ENCODE results near the gene CHD3.

CHD3 gene

DNA sequence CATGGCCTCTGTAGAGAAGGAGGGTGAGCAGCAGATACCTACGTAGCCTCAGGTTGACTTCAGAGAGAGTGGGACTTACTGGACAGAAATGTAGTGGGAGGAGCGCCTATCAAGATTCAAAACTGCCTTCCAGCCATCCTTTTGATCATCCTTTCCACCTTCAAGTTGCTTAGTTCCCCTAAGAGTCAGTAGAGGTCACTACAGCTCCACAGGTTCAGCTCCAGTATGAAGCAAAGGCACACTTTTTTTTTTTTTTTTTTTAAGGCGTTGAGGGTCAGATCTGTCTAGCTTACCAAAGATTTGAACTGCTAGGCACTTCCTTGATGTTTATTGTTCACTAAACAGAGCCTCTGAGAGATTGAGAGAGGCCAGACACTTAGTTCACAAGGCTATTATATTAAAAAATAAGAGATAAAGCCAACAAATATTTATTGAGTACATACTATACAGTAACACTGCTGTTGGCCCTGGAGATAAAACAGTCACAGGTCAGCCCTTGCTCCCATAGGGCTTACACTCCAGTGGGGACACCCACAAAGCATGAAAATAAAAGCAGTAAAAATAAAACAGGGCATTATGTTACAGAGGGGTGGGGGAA is 24.4 kb downstream of the CHD3 start:
- no peak overlapping the region for H3K4me3 ChIP-seq (replicated peaks in 1 of 2; ENCODE audit: low read depth in 2 of 2, low read length in 2 of 2)
- peak; percentile 79 for TF ChIP-seq CTCF (IDR thresholded peaks at IDR 0.05; ENCODE audit: low read depth, low read length)
- peak; percentile 88 to 89 for DNase-seq (ENCODE audit: low read depth in 2 of 2)

- peak; percentile 53 to 69 for DNase-seq (ENCODE audit: low read depth in 2 of 2)
- H3K4me3 ChIP-seq (replicated peaks in 1 of 2; ENCODE audit: low read depth in 2 of 2, low read length in 2 of 2): peak overlapping the region; percentile 61 to 65
- TF ChIP-seq CTCF (IDR thresholded peaks at IDR 0.05; ENCODE audit: low read depth, low read length): no peak
Measured at GRCh38 chr17:7915179-7915610, 26.6 kb downstream of the CHD3 start.

- no peak for TF ChIP-seq CTCF (IDR thresholded peaks at IDR 0.05; ENCODE audit: low read depth, low read length)
- H3K4me3 ChIP-seq (replicated peaks in 1 of 2; ENCODE audit: low read depth in 2 of 2, low read length in 2 of 2): peak within 1 kb of the TSS; percentile 61 to 65
- DNase-seq (ENCODE audit: low read depth in 2 of 2): peak; percentile 97 to 98
Measured at GRCh38 chr17:7915611-7916384, 27.2 kb downstream of the CHD3 start, which contains the start of gene RNF227. Gene RNF227 (minus strand): TSS chr17:7916289. CDS start chr17:7916195, 94 bp downstream.

DNA sequence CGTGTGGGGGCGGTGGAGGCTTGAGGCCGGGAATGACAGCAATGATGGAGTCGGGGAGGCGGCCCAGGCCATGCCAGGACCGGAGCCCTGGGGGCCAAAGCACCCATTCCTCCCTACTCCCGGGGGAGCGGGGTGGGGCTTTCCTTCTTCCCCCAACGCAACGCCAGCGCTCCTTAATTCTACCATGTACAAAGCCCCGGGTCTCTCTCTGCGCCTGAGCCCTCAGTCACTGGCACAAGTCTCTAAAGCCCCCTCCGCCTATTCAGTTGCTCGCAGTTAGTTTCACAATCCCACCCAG is 27.7 kb downstream of the CHD3 start:
- DNase-seq (ENCODE audit: low read depth in 2 of 2): no peak
- peak overlapping the region; percentile 50 to 54 for H3K4me3 ChIP-seq (replicated peaks in 1 of 2; ENCODE audit: low read depth in 2 of 2, low read length in 2 of 2)
- no peak for TF ChIP-seq CTCF (IDR thresholded peaks at IDR 0.05; ENCODE audit: low read depth, low read length)

- no peak for TF ChIP-seq CTCF (IDR thresholded peaks at IDR 0.05; ENCODE audit: low read depth, low read length)
Measured at GRCh38 chr17:7916808-7917207, 28.2 kb downstream of the CHD3 start.

DNA sequence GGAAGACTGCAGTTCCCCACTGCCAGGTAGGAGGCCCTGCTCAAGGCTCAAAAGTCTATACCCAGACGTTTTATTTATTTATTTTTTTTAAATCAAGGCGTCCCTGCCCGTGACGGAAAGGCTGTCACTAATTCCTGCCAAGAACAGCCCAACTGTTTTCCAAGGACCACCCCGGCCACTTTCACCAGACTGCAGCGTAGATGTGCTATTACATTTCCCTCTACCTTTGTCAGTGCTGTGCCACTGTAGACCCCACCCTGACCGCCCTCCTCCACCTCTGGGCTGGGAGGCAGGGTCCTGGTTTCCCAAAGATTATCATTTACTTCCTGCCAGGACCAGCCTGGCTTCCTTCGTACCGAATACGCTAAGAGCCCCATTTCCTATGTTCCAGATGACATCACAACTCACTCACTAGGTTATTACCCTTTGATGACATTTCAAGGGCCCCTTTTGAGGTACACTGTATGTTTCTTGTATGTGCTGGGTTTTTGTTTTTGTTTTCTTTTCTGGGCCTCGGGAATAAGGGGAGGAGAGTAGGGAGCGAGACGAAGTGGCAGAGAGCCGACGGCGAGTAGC is 33.8 kb downstream of the CHD3 start:
- TF ChIP-seq CTCF (IDR thresholded peaks at IDR 0.05; ENCODE audit: low read depth, low read length): no peak
- no peak for DNase-seq (ENCODE audit: low read depth in 2 of 2)
- H3K4me3 ChIP-seq (replicated peaks in 1 of 2; ENCODE audit: low read depth in 2 of 2, low read length in 2 of 2): peak overlapping the region; percentile 37 to 41

More at GRCh38 chr17:7916808-7917207, 28.2 kb downstream of the CHD3 start:
- H3K4me3 ChIP-seq (replicated peaks in 1 of 2; ENCODE audit: low read depth in 2 of 2, low read length in 2 of 2): no peak overlapping the region
- DNase-seq (ENCODE audit: low read depth in 2 of 2): peak; percentile 36 to 57
